Occipital lobe (tissue), 2 donors: Measurements from ENCODE around the gene ADGRG6. TPM values are rescaled to one million over a fixed set of nuclear protein-coding genes. Genes with fewer than 3 reads are reported as not detected.
"Not testable (repeated sequence)": the region's sequence is repeated elsewhere in the genome, so short reads cannot be mapped to it uniquely, and the experiment has no call there.

Experiments used
- DNase-seq: peaks from one replicate; lab custom pipeline; 2025; lab: John Stamatoyannopoulos, UW
- total RNA-seq: library from RNA; depleted of rRNA; stranded (reverse); fragments of >200 nt; gene quantifications from one replicate; pipeline ENCODE4 v1.2.3, GENCODE V29; 2014

Gene ADGRG6
- total RNA-seq, 1 donor from 2014 or later = 28.2 TPM

GRCh38 chr6:142409794-142410193 is 108.0 kb downstream of the ADGRG6 start:
- no peak for DNase-seq

- DNase-seq = no peak
Measured at GRCh38 chr6:142411145-142411544, 109.3 kb downstream of the ADGRG6 start.

- no peak for DNase-seq
Measured at GRCh38 chr6:142412241-142412640, 110.4 kb downstream of the ADGRG6 start.

- no peak for DNase-seq
Measured at GRCh38 chr6:142412658-142413057, 110.9 kb downstream of the ADGRG6 start.

- no peak for DNase-seq
Measured at GRCh38 chr6:142413111-142413510, 111.3 kb downstream of the ADGRG6 start.

GRCh38 chr6:142414462-142415250 is 112.8 kb downstream of the ADGRG6 start:
- DNase-seq = no peak

- DNase-seq = peak; percentile 8
Measured at GRCh38 chr6:142416179-142416578, 114.4 kb downstream of the ADGRG6 start.

GRCh38 chr6:142416686-142417085 is 114.9 kb downstream of the ADGRG6 start:
- DNase-seq = no peak

- DNase-seq = no peak
Measured at GRCh38 chr6:142417331-142417750, 115.5 kb downstream of the ADGRG6 start.

- no peak for DNase-seq
Measured at GRCh38 chr6:142419071-142419470, 117.3 kb downstream of the ADGRG6 start.

- no peak for DNase-seq
Measured at GRCh38 chr6:142420802-142421201, 119.0 kb downstream of the ADGRG6 start.

- no peak for DNase-seq
Measured at GRCh38 chr6:142421285-142422117, 119.7 kb downstream of the ADGRG6 start.

- not testable (repeated sequence) for DNase-seq
Measured at GRCh38 chr6:142426444-142427132, 124.8 kb downstream of the ADGRG6 start.

GRCh38 chr6:142428468-142428867 is 126.7 kb downstream of the ADGRG6 start:
- DNase-seq = not testable (repeated sequence)

- no peak for DNase-seq
Measured at GRCh38 chr6:142429195-142429594, 127.4 kb downstream of the ADGRG6 start.

GRCh38 chr6:142433419-142433818 is 131.6 kb downstream of the ADGRG6 start:
- no peak for DNase-seq

GRCh38 chr6:142438898-142439297 is 137.1 kb downstream of the ADGRG6 start:
- DNase-seq = no peak

GRCh38 chr6:142440600-142441293 is 138.9 kb downstream of the ADGRG6 start:
- DNase-seq = no peak

- no peak for DNase-seq
Measured at GRCh38 chr6:142441716-142442115, 139.9 kb downstream of the ADGRG6 start.

- no peak for DNase-seq
Measured at GRCh38 chr6:142443102-142443501, 141.3 kb downstream of the ADGRG6 start.

- DNase-seq = no peak
Measured at GRCh38 chr6:142443532-142443931, 141.7 kb downstream of the ADGRG6 start.
